22Rv1 (cell line): ENCODE data around the gene GFI1B.

Source experiments
- CTCF ChIP-seq: fragments of 450-650 bp; IDR thresholded peaks from 2 replicates; pipeline ENCODE4 v1.5.1; 2017; ENCODE audit warnings: mild to moderate bottlenecking
- ZFX ChIP-seq: fragments of 450-650 bp; IDR thresholded peaks from 2 replicates; pipeline ENCODE4 v1.6.1; 2017; ENCODE audit warnings: antibody characterized with exemption, borderline replicate concordance

GRCh38 chr9:133008824-133009223 is 30.3 kb downstream of the GFI1B start:
- TF ChIP-seq CTCF: no peak
- no peak for TF ChIP-seq ZFX
